GM21447 (cell line): ENCODE measurements around the gene VWA5B2.

ENCODE experiments used
- ATAC-seq: cut with Tn5 transposase; IDR thresholded peaks from one replicate; pipeline ENCODE4 v1.9.1; 2021; ENCODE audit not compliant: unreplicated experiment

Gene VWA5B2

GRCh38 chr3:184272269-184272668, 42.9 kb downstream of the VWA5B2 start:
- no peak for ATAC-seq

DNA sequence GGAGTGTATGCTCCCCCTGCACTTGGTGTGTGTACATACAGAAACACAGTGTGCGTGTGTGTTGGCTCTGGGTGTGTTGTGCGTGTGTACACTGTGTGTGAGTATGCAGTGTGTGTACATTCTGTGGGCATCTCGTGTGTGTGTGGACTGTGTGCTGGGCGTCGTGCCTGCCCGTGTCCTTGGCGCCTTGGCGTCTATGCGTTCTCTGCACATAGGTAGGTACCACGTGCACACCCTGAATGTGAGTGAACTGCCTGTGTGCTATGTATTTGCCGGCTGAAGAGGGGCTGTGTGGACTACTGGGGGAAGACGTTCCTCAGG, 46.0 kb downstream of the VWA5B2 start:
- ATAC-seq, result no peak

GRCh38 chr3:184275961-184276910, 46.9 kb downstream of the VWA5B2 start, which contains the start of gene ECE2:
ECE2 (plus strand) TSS chr3:184276022; CDS start chr3:184276154, 132 bp downstream.
- no peak for ATAC-seq

DNA sequence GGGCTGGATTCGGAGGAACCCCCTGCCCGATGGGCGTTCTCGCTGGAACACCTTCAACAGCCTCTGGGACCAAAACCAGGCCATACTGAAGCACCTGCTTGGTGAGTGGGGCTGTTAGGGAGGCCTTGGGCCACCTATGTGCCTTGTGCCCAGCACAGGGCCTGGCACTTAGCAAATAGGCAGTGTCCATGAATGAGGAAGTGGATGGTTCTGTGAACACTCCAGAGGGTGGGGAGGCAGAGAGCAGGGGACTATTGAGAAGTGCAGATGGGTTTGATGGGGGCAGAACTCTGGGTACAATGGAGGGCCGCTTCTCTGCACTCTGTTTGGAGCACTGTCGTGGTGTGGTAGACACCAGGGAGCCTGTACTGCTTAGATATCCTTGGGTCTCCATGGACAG, 48.0 kb downstream of the VWA5B2 start:
- no peak for ATAC-seq

DNA sequence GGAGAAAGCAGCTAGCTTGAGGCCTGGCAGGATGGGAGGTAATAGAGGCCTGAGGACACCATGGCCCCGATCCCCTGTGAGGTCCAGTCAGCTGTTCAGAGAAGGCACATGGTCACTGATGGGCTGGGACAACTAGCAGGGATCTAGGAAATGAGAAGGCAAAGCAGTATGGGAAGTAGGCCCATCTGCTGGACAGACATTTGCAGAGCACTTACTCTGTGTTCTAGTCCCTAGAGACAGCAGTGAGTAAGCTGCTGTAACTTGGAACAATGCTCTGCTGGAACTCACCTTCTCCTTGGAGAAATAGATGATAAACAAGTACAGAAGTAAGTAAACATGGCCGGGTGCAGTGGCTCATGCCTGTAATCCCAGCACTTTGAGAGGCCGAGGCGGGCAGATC, 53.6 kb downstream of the VWA5B2 start:
- no peak for ATAC-seq

GRCh38 chr3:184283681-184284080, 54.3 kb downstream of the VWA5B2 start:
- no peak for ATAC-seq

- no peak for ATAC-seq
These were observed 55.3 kb downstream of the VWA5B2 start for GRCh38 chr3:184284696-184285095.

DNA sequence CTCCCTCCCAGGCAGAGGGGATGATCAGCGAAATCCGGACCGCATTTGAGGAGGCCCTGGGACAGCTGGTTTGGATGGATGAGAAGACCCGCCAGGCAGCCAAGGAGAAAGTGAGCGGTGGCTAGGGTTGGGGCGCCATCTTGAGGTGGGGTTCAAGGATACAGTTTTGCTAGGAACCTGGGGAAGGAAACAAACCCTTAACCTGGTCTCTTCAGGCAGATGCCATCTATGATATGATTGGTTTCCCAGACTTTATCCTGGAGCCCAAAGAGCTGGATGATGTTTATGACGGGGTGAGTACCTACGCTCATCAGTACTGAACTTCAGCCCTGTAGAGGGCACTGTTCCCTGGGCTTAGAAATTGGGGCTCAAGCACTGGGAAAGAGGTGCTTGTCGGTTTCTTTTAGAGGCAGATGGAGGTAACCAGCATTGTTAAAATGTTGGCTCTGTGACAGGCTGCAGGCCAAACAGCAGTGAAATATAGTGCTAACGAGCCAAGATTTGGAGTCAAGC, 60.1 kb downstream of the VWA5B2 start:
- no peak for ATAC-seq

DNA sequence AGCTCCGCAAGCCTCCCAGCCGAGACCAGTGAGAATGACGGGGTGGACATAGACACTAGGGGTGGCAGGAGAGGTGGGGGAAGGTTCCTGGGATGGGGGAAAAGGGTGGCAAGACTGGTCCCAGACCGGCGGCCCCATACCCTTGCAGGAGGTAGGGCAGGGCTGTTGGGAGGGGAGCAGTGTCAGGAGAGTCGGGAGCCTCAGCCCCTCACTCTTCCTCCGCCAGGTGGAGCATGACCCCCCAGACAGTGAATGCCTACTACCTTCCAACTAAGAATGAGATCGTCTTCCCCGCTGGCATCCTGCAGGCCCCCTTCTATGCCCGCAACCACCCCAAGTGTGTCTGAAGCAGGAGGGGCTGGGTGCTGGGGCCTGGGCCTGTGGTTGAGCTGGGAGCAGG, 60.9 kb downstream of the VWA5B2 start:
- no peak for ATAC-seq

DNA sequence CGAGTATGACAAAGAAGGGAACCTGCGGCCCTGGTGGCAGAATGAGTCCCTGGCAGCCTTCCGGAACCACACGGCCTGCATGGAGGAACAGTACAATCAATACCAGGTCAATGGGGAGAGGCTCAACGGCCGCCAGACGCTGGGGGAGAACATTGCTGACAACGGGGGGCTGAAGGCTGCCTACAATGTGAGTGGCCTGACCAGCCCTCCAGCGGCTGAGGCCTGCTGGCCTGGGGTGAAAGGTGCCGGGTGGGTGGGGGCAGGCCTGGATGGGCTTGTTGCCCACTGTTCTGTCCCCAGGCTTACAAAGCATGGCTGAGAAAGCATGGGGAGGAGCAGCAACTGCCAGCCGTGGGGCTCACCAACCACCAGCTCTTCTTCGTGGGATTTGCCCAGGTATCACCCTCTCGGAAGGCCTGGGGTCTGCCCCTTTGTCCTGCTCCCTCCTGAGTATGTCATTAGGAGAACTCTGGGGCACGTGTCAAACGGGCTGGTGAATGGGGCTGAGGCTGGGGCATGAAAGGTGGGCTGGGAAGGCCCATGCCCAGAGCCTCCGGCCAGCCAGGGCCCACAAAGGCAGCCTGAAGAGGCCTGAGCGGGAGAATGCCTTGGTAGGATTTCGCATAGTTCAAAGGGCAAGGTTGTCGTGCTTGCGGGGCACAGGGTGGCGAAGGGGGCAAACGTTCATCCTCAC, 61.8 kb downstream of the VWA5B2 start:
- ATAC-seq, result no peak
